ENCODE measurements around the gene SLC50A1.
"Not testable (repeated sequence)": the region's sequence is repeated elsewhere in the genome, so short reads cannot be mapped to it uniquely, and the experiment has no call there.

Gene SLC50A1

DNA sequence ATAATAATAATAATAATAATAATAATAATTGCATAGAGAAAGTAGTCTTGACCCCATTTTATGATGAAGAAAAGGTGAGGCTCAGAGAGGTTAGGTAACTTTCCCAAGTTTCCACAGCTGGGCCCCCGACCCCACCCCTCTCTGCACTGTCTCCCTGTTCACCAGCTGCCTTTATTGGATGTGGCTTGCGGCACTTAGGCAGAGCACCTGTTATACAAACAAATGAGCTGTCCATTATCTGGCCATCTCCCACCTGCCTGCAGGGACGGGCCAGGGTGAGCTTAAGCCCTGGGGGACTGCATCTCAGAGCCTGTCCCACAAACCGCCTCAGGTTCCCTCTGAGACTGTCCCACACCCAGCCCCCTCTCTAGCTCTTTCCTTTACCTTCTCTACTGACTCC lies 18.0 kb upstream of the SLC50A1 start:
- DNase-seq: peak; percentile 70

DNA sequence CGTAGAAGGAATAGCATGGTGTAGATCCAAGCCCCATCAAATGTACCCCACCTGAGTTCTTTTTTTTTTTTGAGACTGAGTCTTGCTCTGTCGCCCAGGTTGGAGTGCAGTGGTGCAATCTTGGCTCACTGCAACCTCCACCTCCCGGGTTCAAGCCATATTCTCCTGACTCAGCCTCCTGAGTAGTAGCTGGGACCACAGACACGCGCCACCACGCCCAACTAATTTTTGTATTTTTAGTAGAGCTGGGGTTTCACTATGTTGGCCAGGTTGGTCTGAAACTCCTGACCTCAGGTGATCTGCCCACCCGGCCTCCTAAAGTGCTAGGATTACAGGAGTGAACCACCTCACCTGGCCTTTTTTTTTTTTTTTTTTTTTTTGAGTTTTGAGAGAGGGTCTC lies 17.6 kb upstream of the SLC50A1 start:
- DNase-seq: not testable (repeated sequence)

DNA sequence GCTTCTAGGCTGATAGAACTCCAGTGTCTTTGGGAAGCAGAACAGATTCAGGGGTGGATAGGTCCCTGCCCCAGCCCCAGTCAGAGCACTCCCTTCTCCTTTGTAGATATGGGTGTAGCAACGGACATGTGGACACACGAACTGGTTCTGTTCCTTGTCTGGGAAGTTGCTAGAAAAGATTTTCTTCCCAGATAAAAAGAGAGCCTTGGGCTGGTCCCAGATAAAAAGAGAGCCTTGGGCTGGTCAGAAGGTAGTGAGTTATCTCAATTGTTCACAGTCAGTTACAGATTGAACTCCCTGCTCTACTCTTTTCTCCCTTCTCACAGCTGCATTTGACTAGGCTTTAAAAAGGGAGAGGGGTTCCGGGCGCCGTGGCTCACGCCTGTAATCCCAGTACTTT lies 15.4 kb upstream of the SLC50A1 start:
- DNase-seq: no peak

DNA sequence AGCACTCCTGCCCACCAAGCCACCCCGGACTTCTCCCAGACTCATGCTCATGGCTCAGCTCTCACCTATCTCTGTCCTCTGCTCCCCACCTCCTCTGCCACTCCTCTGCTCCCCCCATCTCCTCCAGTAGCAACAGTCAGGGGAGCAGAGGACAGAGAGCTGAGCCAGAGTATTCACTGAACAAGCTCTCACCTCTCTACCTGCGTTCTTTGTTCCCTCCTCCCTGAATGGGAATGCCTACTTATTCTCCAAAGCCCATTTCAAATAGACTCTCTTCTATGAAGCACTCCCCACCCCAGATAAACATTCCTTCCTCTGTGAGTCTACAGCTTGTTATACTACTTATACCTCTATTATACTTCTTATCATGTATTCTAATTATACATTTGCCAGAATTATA lies 14.4 kb upstream of the SLC50A1 start:
- DNase-seq: no peak

DNA sequence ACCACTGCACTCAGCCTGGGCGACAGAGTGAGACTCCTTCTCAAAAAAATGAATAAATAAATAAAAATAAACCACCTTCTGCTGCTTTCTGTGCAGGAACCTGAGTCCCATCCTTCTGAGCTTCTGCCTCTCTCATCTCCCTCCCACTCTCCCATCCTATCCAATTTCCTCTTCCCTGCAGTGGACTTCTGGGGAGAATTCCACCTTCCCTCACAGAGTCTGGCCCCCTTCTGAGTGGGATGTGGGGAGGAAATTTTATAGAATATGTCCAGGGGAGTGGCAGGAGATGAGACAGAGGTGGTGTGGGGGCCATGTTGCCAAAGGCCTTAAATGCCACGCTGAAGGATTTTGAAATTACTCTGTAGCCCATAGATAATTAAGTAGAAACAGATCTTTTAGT lies 13.3 kb upstream of the SLC50A1 start:
- DNase-seq: no peak

DNA sequence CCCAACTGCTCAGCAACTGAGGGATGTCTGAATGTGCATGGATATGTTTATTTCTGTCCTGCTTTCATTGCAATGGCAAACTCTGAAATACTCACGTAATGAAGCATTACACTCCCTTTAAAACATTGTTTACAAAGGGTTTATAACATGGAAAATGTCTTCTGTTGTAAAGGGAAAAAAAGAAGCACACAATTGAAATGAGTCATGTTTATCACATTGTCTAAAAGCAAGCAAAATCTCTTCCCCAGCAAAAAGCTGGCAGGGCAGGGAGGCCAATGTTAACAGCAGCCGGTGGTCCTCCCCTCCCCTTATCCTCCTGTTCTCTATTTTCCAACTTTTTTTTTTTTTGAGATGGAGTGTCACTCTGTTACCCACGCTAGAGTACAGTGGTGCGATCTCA lies 11.9 kb upstream of the SLC50A1 start:
- no peak for DNase-seq

DNA sequence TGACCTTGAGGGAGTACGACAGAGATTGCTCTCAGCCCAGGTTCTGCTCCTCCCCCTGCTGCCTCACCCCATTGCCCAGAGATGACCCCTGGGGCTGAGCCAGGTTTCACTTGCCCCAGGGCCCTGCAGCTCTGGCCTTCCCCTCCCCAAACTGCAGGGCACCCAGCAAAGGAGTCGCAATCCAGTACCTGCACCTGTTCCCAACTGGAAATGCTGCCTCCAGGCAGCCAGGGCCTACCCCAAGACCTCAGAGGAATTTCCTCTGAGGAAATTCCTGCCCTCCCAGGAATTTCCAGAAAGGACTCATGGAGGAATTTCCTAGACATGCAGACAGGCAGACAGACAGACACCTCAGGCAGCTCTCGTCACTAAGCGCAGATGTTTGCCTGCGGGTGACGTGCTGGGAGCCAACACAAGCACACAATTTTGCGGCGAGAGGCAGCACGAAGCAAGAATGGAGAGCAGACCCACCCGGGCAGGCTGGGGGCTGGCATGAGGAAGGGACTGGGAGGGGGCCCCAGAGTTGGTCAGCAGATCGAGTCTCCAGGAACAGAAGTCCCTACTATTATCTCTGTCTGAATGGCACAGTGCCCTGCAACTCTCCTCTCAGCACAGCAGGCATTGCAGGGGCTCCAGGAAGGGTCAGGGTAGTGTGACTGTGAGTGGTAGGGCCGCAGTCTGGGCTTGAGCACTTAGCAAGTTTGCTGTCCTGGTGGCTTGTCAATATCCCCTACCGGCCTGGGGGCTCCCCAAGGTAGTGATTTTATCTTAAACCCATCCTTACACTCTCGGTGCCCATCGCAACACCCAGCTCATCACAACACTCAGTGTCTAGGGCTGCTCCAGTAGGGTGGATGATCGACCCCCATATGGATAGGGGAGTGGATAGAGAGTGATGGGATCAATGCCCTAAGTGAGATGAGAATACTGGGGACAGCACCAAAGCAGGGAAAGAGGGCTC lies 10.9 kb upstream of the SLC50A1 start:
- DNase-seq: peak; percentile 47

DNA sequence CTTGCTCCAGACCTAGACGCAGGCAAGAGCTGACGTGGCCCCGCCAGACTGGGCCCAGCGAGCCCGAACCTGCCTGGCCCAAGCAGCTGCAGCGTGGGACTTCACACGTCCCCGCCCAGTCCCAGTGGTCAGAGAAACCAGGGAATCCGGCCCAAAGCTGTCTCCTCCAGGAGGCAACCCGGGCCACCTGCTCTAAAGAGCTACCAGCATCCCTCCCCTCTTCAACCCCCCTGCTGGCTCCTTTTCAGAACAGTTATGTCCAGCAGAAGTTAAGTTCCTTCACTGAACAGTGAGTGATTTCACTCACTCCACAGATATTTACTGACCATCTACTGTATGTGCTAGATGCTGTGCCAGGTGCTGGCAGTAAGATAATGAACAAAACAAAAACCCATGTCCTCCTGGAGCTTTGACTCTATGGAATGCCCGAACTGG lies 10.1 kb upstream of the SLC50A1 start:
- peak; percentile 43 for DNase-seq

DNA sequence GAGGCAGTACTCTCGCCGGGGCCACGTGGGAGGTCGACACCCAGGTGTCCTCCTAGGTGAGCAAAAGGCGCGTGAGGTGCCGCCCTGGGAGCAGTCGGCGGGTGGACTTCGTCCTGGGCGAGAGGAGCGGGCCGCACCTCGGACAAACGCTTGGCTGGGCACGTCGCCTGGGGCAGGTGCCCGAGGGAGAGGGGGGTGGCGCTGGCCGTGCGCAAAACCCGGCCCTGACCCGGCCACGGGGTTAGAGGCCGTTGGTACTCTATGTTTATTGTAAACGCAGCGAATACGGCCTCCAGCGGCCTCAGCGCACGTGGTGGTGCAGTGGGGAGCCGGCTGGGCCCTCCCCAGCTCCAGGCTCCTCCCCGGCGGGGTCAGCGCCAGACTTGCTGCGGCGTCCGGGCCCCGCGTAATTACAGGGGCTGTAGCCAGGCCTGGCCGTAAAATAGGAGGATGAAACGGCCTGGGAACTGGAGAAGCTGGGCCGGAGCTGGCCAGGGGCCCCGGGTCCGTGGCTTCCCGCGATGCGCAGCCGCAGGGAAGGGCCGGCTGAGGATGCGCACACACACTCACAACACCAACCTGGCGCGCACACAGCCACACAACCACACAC lies 9.6 kb upstream of the SLC50A1 start:
- DNase-seq: peak; percentile 91

DNA sequence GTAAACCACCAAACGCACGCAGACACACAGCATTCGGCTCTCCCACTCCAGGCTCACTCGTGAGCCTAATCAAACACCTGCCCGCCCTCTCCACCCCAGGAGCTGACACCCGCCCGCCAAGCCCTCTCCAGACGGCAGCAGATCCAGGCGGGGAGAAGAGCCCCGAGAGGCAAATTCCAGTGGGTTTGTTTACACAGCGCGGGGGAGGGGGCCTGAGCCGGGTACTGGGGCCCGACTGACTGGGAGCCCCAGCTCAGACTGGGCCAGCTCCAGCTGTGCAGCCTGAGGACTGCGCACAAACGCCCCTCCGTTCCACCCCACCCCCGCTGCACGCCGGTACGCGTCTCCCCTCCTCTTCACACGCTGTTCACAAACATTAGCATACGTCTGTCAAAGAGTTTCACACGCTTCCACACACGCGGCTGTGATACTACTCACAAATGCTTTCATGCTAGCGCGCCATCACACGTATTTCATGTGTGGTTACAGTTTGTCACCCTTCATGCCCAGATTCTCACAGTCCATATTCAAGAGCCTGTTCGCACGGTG lies 9.0 kb upstream of the SLC50A1 start:
- DNase-seq: peak; percentile 91

DNA sequence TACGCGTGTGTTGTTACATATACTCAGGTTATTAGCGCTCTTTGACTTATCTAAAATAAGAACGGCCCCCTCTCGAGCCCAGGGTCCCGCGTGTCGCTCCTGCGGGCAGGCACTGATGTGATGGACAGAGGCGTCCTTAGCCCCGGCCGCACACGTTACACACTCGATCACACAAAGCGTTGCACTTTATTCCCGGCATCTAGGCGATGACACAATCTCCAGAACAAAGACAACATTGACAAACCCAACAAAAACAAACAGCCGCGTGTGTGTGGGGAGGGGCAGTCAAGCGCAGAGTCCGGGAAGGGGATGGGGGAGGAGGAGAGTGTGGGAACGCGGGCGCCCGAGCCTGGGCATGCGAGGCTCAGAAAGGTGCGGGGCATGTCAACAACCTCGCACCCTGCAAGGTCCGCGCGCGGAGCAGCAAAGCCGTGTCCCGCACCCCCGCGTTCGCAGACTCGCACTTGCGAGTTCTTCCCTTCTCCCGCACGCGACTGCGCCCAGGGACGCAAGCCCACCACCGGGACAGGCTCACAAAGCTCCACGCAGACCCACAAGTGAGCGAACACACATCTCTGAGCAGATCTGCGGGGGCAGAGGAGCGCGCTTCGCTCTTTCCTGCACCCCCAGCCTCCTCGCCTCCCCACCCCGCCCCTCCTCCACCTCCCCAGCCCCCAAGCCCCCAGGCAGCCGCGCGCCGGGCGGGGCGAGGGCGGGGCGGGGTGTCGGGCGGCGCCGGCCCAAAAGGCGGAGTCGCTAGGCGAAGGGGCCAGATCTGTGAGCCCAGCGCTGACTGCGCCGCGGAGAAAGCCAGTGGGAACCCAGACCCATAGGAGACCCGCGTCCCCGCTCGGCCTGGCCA lies 8.3 kb upstream of the SLC50A1 start, which contains the start of gene EFNA1:
Gene EFNA1 (plus strand): TSS at position 772 of the 862 bp plus-strand sequence. CDS start 102 bp downstream, outside the sequence.
- peak; percentile 82 for DNase-seq

DNA sequence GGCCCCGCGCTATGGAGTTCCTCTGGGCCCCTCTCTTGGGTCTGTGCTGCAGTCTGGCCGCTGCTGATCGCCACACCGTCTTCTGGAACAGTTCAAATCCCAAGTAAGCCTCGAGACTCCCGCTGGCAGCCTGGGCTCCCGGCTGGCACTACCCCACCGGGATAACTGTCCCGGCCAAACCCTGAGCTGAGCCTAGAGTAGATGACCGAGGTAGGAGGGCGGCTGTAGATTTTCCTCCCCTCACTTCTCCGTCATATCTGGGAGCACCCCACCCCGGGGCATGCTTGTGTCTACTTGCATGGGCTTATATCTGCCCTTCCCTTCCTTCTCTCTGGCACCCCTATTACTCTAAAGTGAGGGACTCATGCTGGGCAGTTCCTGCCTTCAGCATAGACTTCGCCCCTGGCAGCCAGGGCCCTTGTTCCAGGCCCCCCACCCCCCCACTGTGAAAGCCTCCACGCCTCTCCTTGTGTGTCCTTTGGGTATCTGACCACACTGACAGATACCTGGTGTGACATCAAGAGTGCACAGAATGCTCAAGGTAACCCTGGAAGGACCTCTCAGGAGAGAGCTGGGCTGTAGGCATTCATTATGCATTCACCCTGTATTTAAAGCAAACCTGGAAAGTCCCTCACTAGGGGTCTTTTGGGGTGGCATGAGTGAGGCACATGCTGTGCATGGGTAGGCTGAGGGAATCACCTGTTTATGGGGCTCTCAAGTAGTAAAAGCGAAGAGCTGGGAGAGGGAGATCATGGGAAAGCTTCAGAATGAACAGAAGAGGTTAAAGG lies 7.5 kb upstream of the SLC50A1 start:
- DNase-seq: peak; percentile 60

DNA sequence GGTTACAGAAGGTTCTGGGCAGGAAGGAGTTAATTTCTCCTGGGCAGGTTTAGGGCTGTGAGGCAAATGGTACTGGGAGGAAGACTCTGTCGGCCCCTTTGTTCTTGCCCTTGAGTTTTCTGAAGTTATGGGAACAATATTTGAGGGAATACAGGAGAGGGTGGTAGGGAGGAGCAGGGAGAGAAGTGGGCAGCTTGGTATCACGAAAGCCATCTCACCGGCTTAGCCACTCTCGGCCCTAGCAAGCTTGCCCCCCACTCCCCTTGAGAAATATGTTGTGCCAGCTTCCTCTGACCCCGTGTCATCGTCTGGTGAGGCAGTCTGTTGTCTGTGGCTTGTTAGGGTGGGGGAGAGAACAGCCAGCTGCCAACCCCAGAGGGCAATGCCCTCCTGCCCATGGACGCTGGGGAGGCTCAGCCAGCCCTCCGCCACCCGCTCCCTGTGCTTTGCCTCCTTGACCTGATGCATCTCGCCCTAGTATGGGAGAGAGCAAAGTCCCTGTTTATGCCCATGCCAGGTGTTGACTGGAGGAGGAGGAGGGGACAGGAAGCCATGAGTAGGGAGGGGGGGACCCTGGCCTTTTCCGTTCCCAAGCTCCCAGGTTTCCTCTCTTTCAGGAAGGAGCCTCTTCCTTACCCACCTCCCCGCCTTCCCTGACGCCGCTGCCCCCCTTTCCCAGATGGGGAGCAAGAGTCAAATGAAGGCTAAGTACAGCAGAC lies 6.7 kb upstream of the SLC50A1 start:
- DNase-seq: peak; percentile 83

DNA sequence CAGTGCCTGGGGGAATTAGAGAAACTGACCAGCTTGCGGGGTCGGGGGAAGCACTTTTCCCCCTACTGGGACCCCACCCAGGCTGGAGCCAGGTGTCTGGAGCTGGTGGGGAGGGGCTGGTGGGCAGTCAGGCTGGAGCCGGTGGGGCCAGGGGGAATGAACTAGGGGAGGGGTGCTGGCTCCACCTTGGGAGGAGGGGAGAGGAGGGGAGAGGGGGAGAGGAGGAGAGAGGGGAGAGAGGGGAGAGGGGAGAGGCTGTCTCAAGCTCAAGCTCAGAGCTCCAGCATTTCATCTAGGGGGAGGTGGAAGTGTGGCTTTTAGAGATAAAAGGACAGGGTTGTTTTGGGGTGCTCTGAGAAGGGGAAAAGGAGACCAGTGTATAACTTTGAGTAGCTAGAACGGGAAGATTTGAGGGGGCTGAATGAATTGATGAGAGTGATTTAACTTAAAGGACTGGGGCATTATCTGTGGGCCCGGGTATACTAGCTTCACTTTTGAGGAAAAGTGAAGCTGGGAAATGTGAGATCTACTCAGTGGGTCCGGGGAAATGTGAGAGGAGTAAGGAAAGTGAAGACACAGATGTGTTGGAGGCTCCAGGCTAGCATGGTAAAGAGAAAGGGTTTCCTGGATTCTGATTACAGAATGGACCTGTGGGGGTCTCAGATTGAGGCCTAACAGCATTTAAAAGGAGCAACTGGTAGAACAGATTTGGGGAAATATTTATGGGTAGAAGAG lies 5.2 kb upstream of the SLC50A1 start:
- peak; percentile 63 for DNase-seq

DNA sequence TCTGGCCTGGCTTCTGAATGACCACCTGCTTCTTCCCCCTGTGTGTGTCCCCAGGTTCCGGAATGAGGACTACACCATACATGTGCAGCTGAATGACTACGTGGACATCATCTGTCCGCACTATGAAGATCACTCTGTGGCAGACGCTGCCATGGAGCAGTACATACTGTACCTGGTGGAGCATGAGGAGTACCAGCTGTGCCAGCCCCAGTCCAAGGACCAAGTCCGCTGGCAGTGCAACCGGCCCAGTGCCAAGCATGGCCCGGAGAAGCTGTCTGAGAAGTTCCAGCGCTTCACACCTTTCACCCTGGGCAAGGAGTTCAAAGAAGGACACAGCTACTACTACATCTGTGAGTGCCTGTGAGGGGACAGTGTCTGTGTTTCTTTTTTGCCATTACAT lies 4.4 kb upstream of the SLC50A1 start:
- no peak for DNase-seq

DNA sequence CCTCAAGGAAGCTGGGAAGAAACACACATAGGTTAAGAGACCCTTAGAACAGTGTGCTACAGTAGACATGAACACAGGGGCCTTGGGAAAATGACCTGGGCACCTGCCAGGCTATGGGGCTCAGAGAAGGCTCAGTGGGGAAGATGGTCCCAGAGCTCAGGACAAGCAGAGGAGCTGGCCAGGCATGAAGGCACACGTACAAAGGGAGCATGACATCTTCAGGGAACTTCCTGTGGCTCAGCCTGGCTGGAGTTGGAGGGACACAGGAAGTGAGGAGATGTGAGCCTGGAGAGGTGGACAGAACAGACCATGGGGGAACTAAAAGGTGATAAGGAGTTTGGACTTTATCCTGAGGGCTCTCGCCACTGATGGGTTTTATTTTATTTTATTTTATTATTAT lies 3.8 kb upstream of the SLC50A1 start:
- no peak for DNase-seq

DNA sequence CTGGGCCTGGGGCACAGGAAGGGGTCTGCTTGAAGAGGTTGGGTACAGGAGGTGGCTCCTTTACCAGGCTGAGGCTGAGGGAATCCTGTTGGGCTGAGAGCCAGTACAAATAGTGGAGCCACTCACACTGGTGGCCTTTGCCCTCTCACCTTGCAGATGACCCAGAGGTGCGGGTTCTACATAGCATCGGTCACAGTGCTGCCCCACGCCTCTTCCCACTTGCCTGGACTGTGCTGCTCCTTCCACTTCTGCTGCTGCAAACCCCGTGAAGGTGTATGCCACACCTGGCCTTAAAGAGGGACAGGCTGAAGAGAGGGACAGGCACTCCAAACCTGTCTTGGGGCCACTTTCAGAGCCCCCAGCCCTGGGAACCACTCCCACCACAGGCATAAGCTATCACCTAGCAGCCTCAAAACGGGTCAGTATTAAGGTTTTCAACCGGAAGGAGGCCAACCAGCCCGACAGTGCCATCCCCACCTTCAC lies 1.8 kb upstream of the SLC50A1 start:
- DNase-seq: no peak

DNA sequence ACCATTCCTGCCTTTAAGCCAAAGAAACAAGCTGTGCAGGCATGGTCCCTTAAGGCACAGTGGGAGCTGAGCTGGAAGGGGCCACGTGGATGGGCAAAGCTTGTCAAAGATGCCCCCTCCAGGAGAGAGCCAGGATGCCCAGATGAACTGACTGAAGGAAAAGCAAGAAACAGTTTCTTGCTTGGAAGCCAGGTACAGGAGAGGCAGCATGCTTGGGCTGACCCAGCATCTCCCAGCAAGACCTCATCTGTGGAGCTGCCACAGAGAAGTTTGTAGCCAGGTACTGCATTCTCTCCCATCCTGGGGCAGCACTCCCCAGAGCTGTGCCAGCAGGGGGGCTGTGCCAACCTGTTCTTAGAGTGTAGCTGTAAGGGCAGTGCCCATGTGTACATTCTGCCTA lies 1.3 kb upstream of the SLC50A1 start:
- no peak for DNase-seq

DNA sequence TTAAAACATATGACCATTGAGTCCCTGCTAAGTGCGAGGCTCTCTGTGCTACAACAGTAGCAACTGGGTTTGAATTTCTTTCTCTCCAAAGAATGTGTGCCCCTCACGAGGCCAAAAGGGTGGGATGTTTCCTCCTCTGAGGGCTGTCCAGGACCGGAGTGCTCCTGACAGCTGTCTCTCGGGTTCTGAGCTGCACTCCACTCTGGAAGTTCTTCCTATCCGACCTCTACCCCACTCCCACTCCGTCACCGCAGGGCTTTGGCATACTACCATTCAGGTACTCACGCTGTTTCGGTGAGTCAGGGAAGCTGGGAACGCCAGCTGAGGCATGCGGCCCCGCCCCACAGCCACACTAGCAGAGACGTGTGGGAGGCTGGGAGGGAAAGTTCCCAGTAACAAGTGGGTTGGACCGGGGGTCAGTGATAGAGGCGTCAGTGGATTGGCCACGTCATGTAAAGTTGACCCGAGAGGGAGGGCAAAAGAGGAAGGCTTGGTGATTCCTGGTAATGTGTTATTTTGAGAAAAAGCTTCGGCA lies 705 bp upstream of the SLC50A1 start:
- peak; percentile 82 for DNase-seq

DNA sequence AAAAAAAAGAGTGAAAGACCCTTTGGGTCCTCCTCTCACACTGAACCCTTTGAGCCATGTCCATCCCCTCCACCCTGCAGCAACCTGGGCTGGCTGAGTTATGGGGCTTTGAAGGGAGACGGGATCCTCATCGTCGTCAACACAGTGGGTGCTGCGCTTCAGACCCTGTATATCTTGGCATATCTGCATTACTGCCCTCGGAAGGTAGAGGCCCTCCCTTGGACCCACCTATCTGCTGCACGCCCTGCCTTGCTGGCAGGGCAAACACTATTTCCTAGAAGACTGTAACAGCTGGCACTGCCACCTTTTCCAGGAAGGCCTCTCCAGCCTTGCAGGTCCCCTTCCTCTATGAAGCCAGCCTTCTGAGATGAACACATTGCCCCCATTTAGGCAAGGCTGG lies 1.1 kb downstream of the SLC50A1 start:
- peak; percentile 29 for DNase-seq
